ENCODE results near the gene AARSD1.
"Not testable (repeated sequence)": the region's sequence is repeated elsewhere in the genome, so short reads cannot be mapped to it uniquely, and the experiment has no call there.

The AARSD1 gene

DNA sequence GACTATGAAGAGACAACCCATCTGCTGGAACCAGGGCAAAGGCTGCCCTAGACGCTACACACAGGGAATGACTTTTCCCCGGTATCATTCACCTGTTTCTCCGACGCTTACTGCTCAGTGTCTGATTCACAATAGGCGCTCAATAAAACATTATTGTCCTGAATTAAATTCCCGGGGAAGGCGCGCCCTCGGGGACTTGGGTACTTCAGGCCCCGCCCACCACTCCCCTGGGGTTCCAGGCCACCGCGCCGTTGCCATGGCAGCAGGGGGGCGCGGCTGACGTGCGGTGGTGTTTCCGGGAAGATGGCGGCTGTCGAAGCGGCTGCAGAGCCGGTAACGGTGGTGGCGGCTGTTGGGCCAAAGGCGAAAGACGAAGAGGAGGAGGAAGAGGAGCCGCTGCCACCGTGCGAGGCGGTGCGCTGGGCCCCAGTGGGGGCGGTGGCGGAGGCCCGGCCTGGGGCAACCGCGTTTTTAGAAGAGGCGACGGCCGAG, 16.1 kb upstream of the AARSD1 start, which contains the start of gene RUNDC1:
TSS of gene RUNDC1 (plus strand) at position 292 of the 492 bp plus-strand sequence. CDS start at position 304, 12 bp downstream.
- peak; percentile 94 for DNase-seq

DNA sequence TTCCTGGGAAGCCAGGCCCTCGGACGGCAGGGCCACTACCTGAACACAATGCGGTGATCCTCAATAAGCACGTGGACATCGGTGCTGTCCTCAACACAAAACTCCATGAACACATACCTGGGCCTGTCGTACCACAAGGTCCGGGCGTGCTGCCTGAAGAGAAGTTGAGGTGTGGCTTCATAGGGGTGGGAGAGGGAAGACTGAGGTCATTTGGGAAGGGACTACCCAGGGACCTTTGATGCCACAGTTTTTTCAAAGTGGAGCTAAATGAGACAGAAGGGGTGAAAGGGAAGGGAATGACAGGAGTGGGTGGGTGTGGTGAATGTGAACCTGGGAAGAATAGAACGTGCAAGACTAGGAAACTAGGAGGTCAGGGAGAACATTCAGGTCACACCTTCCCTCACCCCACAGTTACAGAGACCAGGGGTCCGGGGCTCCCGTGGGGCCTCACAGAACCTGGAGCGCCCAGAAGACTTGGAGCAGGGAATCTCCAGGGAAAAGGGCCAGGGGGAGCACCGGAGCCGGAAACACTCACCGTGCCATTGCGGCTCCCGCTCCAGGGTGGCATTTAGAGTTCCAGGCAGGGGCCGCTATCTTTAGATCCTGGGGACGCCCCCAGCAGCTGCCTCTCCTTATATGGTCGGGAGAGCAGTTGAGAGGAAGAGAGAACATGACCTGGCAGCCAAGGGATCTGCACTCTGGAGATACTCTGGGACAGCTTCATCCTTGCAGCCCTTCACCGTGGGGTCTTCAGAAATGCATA, 15.4 kb upstream of the AARSD1 start, which contains the start of gene PTGES3L:
TSS of gene PTGES3L (minus strand) at position 570 of the 763 bp plus-strand sequence. CDS start at position 543, 27 bp downstream.
- no peak for DNase-seq

GRCh38 chr17:42975701-42976100, 11.4 kb upstream of the AARSD1 start:
- DNase-seq: not testable (repeated sequence)

DNA sequence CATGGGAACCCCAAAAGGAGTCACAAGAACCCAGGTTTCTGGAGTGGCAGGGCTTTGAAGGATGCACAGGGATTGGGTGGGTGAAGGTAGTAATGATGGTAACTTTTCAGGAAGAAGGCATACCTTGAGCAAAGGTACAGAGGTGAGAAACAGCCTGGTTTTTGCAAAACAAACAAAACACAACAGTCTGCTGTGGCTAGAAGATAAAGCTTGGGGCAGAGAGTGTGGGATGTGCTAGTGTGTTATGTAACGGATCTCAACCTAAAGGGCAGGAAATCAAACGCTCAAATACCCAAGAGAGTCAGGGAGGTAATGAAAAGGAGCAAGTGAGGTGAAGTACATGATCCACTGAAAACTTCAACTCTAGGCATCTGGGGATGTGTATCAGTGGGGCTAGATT, 11.0 kb upstream of the AARSD1 start:
- DNase-seq: no peak

- DNase-seq: not testable (repeated sequence)
Measured at GRCh38 chr17:42973323-42973722, 9.1 kb upstream of the AARSD1 start.

- no peak for DNase-seq
Measured at GRCh38 chr17:42971589-42971988, 7.3 kb upstream of the AARSD1 start.

DNA sequence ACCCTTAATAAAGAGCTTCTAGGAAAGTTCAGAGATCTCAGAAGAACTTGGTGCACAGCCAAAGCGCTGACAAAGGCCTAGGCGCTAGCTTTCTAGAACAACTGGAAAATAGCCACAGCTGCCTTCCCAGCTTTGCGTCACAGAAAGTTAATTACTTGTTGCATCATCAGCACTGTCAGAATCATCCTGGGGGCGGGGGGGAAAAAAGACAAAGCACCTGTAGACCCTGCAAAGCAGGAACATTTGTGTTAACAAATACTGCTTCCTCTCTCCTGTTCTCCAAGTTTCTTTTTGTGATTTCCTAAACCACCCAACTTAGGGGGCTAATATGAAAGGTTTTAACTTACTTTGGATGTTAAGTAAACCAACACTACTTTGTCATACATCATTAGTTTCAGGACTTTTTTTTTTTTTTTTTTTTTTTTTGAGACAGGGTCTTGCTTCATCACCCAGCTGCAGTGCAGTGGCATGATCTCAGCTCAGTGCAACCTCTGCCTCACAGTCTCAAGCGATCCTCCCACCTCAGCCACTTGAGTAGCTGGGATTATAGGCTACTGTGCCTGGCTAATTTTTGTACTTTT, 4.8 kb upstream of the AARSD1 start:
- no peak for DNase-seq

GRCh38 chr17:42967925-42968324, 3.7 kb upstream of the AARSD1 start:
- DNase-seq: no peak

- no peak for DNase-seq
Measured at GRCh38 chr17:42953669-42954068, 10.6 kb downstream of the AARSD1 start.

DNA sequence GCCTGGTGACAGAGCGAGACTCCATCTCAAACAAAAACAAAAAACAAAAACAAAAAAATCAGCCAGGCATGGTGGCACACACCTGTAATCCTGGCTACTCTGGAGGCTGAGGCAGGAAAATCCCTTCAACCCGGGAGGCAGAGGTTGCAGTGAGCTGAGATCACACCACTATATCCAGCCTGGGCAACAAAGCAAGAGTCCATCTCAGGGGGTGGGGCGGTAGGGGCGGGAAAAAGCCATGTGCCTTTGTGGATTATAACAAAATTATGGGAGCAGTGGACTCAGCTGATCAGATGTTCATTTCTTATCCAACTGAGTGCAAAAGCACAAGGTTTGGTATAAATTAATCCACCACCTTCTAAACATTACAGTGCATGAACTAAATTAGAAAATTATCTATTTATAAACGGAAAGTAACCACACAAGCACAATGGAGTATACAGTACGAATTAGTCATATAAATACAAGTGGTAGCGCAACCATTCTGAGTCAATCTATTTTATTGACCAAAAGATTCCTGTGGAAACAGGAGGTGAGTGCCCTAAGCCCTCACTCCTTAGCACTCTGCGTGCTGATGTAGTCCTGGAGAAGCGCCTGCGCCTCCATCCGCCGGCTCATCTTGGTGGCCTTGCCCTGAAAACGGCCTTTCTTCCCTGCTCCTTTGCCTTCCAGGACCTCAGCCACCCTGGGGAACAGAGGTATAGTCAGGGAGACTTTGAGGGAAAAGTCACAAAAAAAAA, 14.0 kb downstream of the AARSD1 start:
- no peak for DNase-seq

DNA sequence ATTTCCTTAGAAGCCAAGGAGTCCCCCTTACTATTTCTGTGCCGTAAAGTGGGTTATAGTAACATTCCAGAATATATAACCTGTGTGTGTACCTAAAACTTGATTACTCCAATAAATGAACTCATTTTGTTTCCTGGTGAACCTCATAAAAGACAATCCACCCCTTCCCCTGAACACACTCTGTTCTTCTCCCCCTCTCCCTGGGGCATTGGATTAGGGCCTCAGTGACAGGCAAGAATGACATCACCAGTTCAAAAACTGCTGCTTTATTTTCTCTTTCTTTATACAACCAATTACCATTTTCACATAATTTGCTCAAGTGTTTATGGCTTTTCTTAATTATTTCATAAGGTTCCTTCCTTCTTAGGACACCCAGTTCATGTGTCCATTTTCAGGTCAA, 17.4 kb downstream of the AARSD1 start:
- DNase-seq: no peak

GRCh38 chr17:42944211-42944610, 20.0 kb downstream of the AARSD1 start:
- DNase-seq: no peak

DNA sequence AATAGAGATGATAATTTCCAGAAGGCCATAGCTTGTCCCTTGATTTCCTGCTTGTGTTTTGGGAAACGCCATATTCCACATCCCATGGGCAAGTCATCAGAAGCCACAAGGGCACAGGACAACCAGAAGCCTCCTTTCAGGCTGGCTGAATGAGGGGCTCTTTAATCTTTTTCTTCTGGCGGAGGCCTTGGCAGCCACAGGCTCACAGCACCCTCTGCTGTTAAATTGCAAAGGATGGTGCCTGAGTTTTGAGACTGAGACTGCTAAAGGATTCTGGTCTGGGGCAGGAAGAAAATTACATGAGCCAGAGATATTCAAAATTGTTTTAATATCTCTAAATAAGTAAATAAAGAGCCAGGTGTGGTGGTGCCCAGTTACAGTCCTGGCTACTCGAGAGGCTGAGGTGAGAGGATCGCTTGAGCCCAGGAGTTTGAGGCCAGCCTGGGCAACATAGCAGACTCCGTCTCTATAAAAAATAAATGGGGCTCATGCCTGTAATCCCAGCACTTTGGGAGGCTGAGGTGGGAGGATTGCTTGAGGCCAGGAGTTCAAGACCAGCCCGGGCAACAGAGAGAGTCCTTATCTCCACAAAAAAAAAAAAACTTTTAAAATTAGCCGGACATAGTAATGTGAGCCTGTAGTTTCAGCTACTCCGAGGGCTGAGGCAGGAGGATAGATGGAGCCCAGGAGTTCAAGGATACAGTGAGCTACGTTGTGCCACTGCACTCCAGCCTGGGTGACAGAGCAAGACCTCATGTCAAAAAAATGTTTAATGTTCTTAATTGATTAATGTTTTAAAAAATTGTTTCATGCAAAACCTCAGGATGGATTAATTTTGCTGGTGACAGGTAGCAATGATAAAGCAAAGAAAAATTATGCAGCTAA, 26.3 kb downstream of the AARSD1 start:
- DNase-seq: peak; percentile 6

GRCh38 chr17:42929497-42929844, 34.8 kb downstream of the AARSD1 start:
- no peak for DNase-seq

- DNase-seq: no peak
Measured at GRCh38 chr17:42928714-42929496, 35.3 kb downstream of the AARSD1 start.

GRCh38 chr17:42924891-42925290, 39.4 kb downstream of the AARSD1 start:
- no peak for DNase-seq

DNA sequence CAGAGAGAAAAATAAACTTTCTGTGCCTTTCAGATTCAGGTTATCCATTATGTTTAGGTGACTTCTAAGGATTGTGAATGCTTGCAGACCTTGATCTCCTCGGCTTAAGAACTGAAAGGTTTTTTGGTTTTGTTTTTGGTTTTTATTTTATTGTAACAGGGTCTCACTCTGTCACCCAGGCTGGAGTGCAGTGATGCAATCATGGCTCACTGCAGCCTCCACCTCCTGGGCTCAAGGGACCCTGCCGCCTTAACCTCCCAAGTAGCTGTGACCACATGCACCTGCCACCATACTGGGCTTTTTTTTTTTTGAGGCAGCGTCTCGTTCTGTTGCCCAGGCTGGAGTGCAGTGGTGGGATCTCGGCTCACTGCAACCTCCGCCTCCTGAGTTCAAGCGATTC, 40.8 kb downstream of the AARSD1 start:
- DNase-seq: not testable (repeated sequence)

GRCh38 chr17:42922294-42922693, 42.0 kb downstream of the AARSD1 start:
- no peak for DNase-seq

DNA sequence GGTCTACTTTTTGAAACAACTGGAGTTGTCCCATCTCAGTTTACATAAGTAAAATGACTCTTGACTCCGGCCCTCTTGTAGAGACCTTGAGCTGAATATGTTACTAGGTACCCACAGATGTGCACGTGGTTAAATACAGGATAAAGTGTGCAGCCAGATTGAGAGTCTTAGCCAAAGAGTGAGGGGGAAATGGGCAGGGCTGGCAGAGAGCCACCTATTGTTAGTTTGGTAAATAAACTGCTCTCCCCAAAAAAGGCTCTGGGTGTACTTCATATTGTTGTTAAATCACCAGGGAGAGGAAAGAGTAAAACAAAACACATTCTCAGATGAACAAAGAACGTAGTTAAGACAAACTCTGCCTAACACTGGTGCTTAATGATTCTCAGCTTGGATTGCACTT, 43.3 kb downstream of the AARSD1 start:
- DNase-seq: no peak

DNA sequence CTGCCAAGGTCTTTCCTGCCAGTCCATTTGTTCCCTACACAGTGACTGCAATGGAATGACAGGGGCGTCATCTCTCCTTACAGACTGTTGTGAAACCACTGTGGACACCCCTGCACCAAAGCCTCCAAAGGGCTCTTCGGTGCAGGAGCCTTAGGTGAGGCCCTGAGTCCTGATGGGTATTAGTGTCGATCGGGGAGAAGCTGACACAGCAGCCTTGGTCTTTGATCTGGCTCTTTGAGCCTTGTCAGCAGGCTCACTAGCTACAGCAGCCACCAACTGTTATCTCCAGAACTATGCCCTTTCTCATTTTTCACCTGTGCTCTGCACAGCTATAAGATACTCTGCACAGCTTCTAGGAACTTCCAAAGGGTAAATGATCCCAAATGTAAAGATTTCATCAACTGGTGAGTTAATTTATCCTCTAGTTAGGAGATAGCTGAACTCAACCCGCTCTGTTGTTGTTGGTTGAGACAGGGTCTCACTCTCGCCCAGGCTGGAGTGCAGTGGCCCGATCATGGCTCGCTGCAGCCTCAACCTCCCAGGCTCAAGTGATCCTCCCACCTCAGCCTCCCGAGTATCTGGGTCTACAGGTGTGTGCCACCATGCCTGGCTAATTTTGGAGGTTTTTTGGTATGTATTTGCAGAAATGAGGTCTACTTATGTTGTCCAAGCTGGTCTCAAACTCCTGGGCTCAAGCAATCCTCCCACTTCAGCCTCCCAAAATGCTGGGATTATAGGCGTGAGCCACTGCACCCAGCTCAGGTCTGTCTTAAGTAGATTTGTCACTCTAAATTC, 44.0 kb downstream of the AARSD1 start:
- DNase-seq: no peak
